HepG2 (cell line): ENCODE measurements around the gene EEA1. TPM values are rescaled to one million over a fixed set of nuclear protein-coding genes. Genes with fewer than 3 reads are reported as not detected.

Source experiments
- ATAC-seq: fragments of 200-7000 bp; cut with Tn5 transposase; 3 replicates; pipeline ENCODE4 v1.9.1; 2020; ENCODE audit warnings: mild to moderate bottlenecking, moderate library complexity
- BruUV-seq: library from RNA; stranded (reverse); fragments of 400-500 nt; replicated peaks from 2 replicates; lab custom pipeline; 2021; lab: Mats Ljungman, UMichigan
- CTCF ChIA-PET: fragments of 300-600 bp; formaldehyde crosslinking; extraction: SDS; loops from one replicate; lab custom pipeline; 2021; ENCODE audit warnings: low total read pairs, inconsistent platforms, low intra/inter-chr PET ratio; lab: Yijun Ruan, JAX
- POLR2A ChIA-PET: fragments of 350-600 bp; sonication (Branson Sonifier 250); formaldehyde crosslinking; loops from one replicate; lab custom pipeline; 2020; ENCODE audit warnings: antibody characterized with exemption, inconsistent platforms; lab: Yijun Ruan, JAX
- DNase-seq: peaks from one replicate; pipeline ENCODE4 v3.0.0-alpha.2; 2015; ENCODE audit warnings: low spot score
- FAIRE-seq: peaks from 3 replicates; lab custom pipeline; 2011; peaks lifted over from hg19 to GRCh38; lab: Jason Lieb, UNC
- H2AFZ ChIP-seq: one replicate; pipeline ENCODE4 v1.6.1; 2011; ENCODE audit warnings: low read length, inconsistent platforms
- H3K27ac ChIP-seq: fragments of 300-600 bp; 3 replicates; pipeline ENCODE4 v1.8.0; 2011; ENCODE audit warnings: mixed run types, mild to moderate bottlenecking, mixed read lengths, low read length, inconsistent platforms; ENCODE audit not compliant: insufficient read depth; ENCODE audit errors: extremely low read length
- H3K27me3 ChIP-seq, 2 experiments: fragments of 200-600 bp in 1 of 2; 2 replicates in 1 of 2; 3 replicates in 1 of 2; pipeline versions ENCODE4 v1.6.0 to v1.8.0; 2011; ENCODE audit warnings: low read length in 2 of 2, mild to moderate bottlenecking in 2 of 2, moderate library complexity in 2 of 2, inconsistent platforms in 1 of 2; ENCODE audit not compliant: insufficient read depth in 2 of 2, control insufficient read depth in 1 of 2
- H3K36me3 ChIP-seq, 2 experiments: fragments of 200-600 bp in 1 of 2; replicated peaks in 1 of 2; 2 replicates in 1 of 2; 3 replicates in 1 of 2; pipeline versions ENCODE4 v1.5.1 to v1.8.0; 2011; ENCODE audit warnings: low read length in 2 of 2, inconsistent platforms in 1 of 2; ENCODE audit not compliant: insufficient read depth in 2 of 2, control insufficient read depth in 1 of 2
- H3K4me1 ChIP-seq: 2 replicates; pipeline ENCODE4 v1.5.1; 2012; ENCODE audit warnings: low read length, inconsistent platforms; ENCODE audit not compliant: insufficient read depth
- H3K4me2 ChIP-seq: 2 replicates; pipeline ENCODE4 v1.6.0; 2011; ENCODE audit warnings: low read depth, low read length, inconsistent platforms
- H3K4me3 ChIP-seq, 3 experiments: fragments of 200-600 bp in 1 of 3; sonication (generic), shearing (Covaris generic) in 1 of 3; replicated peaks in 1 of 3; 2 replicates each; pipeline ENCODE4 v1.5.1; 2011 to 2016; ENCODE audit warnings: low read length in 3 of 3, inconsistent platforms in 2 of 3, low read depth in 2 of 3, mild to moderate bottlenecking in 2 of 3, control low read depth in 1 of 3, mixed read lengths in 1 of 3; ENCODE audit not compliant: insufficient read depth in 1 of 3
- H3K79me2 ChIP-seq: one replicate; pipeline ENCODE4 v1.6.1; 2011; ENCODE audit warnings: low read length, inconsistent platforms; ENCODE audit not compliant: insufficient read depth
- H3K9ac ChIP-seq: 2 replicates; pipeline ENCODE4 v1.6.0; 2011; ENCODE audit warnings: mild to moderate bottlenecking, low read depth, low read length, inconsistent platforms; ENCODE audit not compliant: insufficient read depth
- H3K9me3 ChIP-seq: 2 replicates; pipeline ENCODE4 v1.5.1; 2012; ENCODE audit warnings: mild to moderate bottlenecking, low read length
- H4K20me1 ChIP-seq: 2 replicates; pipeline ENCODE4 v1.6.0; 2011; ENCODE audit warnings: inconsistent platforms, mild to moderate bottlenecking, low read length, moderate library complexity; ENCODE audit not compliant: insufficient read depth
- GPN1 ChIP-seq: sonication (generic); formaldehyde crosslinking; IDR thresholded peaks from 2 replicates; pipeline ENCODE4 v1.5.1; 2020; ENCODE audit warnings: missing genetic modification reagents, borderline replicate concordance
- KLF16 ChIP-seq, 2 experiments: sonication (generic) in 1 of 2; formaldehyde crosslinking in 1 of 2; IDR thresholded peaks; 2 replicates each; pipeline versions ENCODE4 v1.6.1 to v1.8.0; 2016 to 2023; ENCODE audit warnings: missing genetic modification reagents in 2 of 2, missing compliant biosample characterization in 1 of 2
- MBNL3 ChIP-seq: fragments of 250-450 bp; sonication (Bioruptor Pico); conservative IDR thresholded peaks from 2 replicates; pipeline ENCODE4 v1.8.0; 2022; ENCODE audit warnings: mild to moderate bottlenecking, inconsistent platforms
- NFATC3 ChIP-seq: sonication (generic); formaldehyde crosslinking; IDR thresholded peaks from 2 replicates; pipeline ENCODE4 v1.5.1; 2020; ENCODE audit warnings: mild to moderate bottlenecking, missing genetic modification reagents
- SOX5 ChIP-seq: IDR thresholded peaks from 2 replicates; pipeline ENCODE4 v1.6.1; 2016; ENCODE audit warnings: borderline replicate concordance
- ZNF446 ChIP-seq: sonication (generic); formaldehyde crosslinking; IDR thresholded peaks from 2 replicates; pipeline ENCODE4 v1.5.0; 2020; ENCODE audit warnings: mild to moderate bottlenecking, missing genetic modification reagents
- ZNF512B ChIP-seq: sonication (generic); formaldehyde crosslinking; IDR thresholded peaks from 2 replicates; pipeline ENCODE4 v1.5.1; 2020; ENCODE audit warnings: missing genetic modification reagents, mild to moderate bottlenecking, borderline replicate concordance
- ZNF639 ChIP-seq: conservative IDR thresholded peaks from 2 replicates; pipeline ENCODE4 v1.6.1; 2018; ENCODE audit warnings: missing genetic modification reagents
- ZNF788 ChIP-seq: sonication (generic); formaldehyde crosslinking; IDR thresholded peaks from 2 replicates; pipeline ENCODE4 v1.5.0; 2020; ENCODE audit warnings: mild to moderate bottlenecking, missing genetic modification reagents, borderline replicate concordance
- WGBS: methylation state at CpG from one replicate; pipeline ENCODE4 v1.1.6; 2017; ENCODE audit warnings: low lambda C conversion rate; 5-methylcytosine and 5-hydroxymethylcytosine counted together
- in situ Hi-C: cut with HindIII; loops from 2 replicates; pipeline ENCODE4 v1.10.0; 2017; ENCODE audit warnings: low pct_unique_long_range_greater_than_20kb; ENCODE audit not compliant: extremely low pct_ligation_motif_present
- intact Hi-C: fragments of 100-400 bp; cut with micrococcal nuclease; formaldehyde crosslinking; loops from one replicate; pipeline ENCODE4 v1.10.0; 2022; ENCODE audit not compliant: unreplicated experiment
- polyA plus RNA-seq, 8 experiments: library from polyadenylated mRNA; depleted of rRNA in 3 of 8; stranded (reverse) in 7 of 8; unstranded in 1 of 8; fragments of >200 nt; fragmentation: Illumina TruSeq in 4 of 8; extraction: Trizol in 4 of 8; gene quantifications; 2 replicates each; pipeline versions ENCODE4 v1.2.1 to v1.2.3, GENCODE V29; 2011 to 2016; ENCODE audit warnings: low read depth in 4 of 8, missing spikeins in 1 of 8, mixed read lengths in 1 of 8; ENCODE audit not compliant: insufficient read depth in 1 of 8
- total RNA-seq, 5 experiments: library from RNA; depleted of rRNA; stranded (reverse); fragments of >200 nt; fragmentation: Illumina TruSeq; extraction: Trizol; gene quantifications; 2 replicates each; pipeline ENCODE4 v1.2.3, GENCODE V29; 2016; ENCODE audit warnings: low read depth in 1 of 5

EEA1 gene
- total and polyA plus RNA-seq, 2 of the 13 experiments (the other 11 are each of a cell fraction or from before 2014, with no cell fraction given), result 5.0 to 19.3 TPM

GRCh38 chr12:92762773-92763172 lies 166.3 kb downstream of the EEA1 start:
- ChIA-PET CTCF (no interaction called here), POLR2A (no interaction called here)
- DNase-seq (no peak), FAIRE-seq (no peak), ATAC-seq (no peak)
- no peak for TF ChIP-seq ZNF512B
- no peak for TF ChIP-seq NFATC3 (CRISPR knock-in tag)
- TF ChIP-seq KLF16 (CRISPR knock-in tag; IDR thresholded peaks at IDR 0.05), result no peak
- no peak for TF ChIP-seq ZNF639 (CRISPR knock-in tag)
- TF ChIP-seq GPN1 (CRISPR knock-in tag), result no peak
- TF ChIP-seq MBNL3 (CRISPR knock-in tag), result no peak
- no peak for TF ChIP-seq ZNF788 (CRISPR knock-in tag)
- TF ChIP-seq ZNF446 (CRISPR knock-in tag), result no peak
- TF ChIP-seq SOX5 (CRISPR knock-in tag), result no peak
- H3K79me2 ChIP-seq, result no peaks in the 10 kb centered on the region
- in situ Hi-C loops (no loop called here), intact Hi-C loops (no loop called here)
- H3K27me3 ChIP-seq, result peaks cover 0 to 1% of the 10 kb centered on the region in 2 experiments; a peak in 1 of 5 replicates
- no peak overlapping the region for H3K4me2 ChIP-seq
- no peaks in the 10 kb centered on the region for H3K36me3 ChIP-seq
- H3K9me3 ChIP-seq, result no peaks in the 10 kb centered on the region
- peaks cover 14% of the 10 kb centered on the region for H3K4me1 ChIP-seq
- WGBS, result 55% methylated on average over 5 of the region's 5 CpGs
- H3K27ac ChIP-seq, result no peak overlapping the region
- H2AFZ ChIP-seq, result no peak overlapping the region
- no peaks in the 10 kb centered on the region for H4K20me1 ChIP-seq
- no peak overlapping the region for H3K9ac ChIP-seq
- H3K4me3 ChIP-seq, result no peak overlapping the region
- BruUV-seq, result no TSS peak
